Upper lobe of left lung (tissue), 6 donors: ENCODE results near the gene FDXACB1. TPM values are rescaled to one million over a fixed set of nuclear protein-coding genes. Genes with fewer than 3 reads are reported as not detected.
A peak's percentile ranks its signal among the peaks of the same experiment; 100 is the strongest.

Experiments
- ATAC-seq, 2 donors: fragments of 200-7000 bp; cut with Tn5 transposase; one replicate each; pipeline ENCODE4 v1.9.1; 2022; ENCODE audit warnings: mild to moderate bottlenecking in 2 of 2, moderate library complexity in 2 of 2; ENCODE audit not compliant: low FRiP score in 2 of 2
- DNase-seq, 2 donors: peaks; one replicate each; pipeline ENCODE4 v3.0.0-alpha.2; 2019 to 2020
- H3K27ac ChIP-seq, 4 donors: fragments of 200-600 bp; sonication (generic); one replicate each; pipeline ENCODE4 v1.5.1; 2016 to 2019
- H3K27me3 ChIP-seq, 4 donors: fragments of 200-600 bp; sonication (generic); one replicate each; pipeline ENCODE4 v1.5.1; 2017 to 2019
- H3K36me3 ChIP-seq, 4 donors: fragments of 200-600 bp; sonication (generic); one replicate each; pipeline ENCODE4 v1.5.1; 2016 to 2019
- H3K4me1 ChIP-seq, 4 donors: fragments of 200-600 bp; sonication (generic); one replicate each; pipeline ENCODE4 v1.5.1; 2018 to 2019
- H3K4me3 ChIP-seq, 4 donors: fragments of 200-600 bp; sonication (generic); one replicate each; pipeline ENCODE4 v1.5.1; 2017 to 2019; ENCODE audit warnings: mild to moderate bottlenecking in 2 of 4, moderate library complexity in 1 of 4
- H3K9me3 ChIP-seq, 4 donors: fragments of 200-600 bp; sonication (generic); one replicate each; pipeline ENCODE4 v1.5.1; 2018 to 2019
- CTCF ChIP-seq, 6 experiments: fragments of 450-650 bp in 4 of 6; fragments of 200-600 bp in 2 of 6; sonication (generic) in 2 of 6; IDR thresholded peaks; one replicate each; pipeline ENCODE4 v1.5.1; 2016 to 2019; ENCODE audit warnings: antibody characterized with exemption in 6 of 6
- EP300 ChIP-seq, 4 donors: sonication (generic); formaldehyde crosslinking; IDR thresholded peaks; one replicate each; pipeline ENCODE4 v1.5.1; 2017; ENCODE audit warnings: antibody characterized with exemption in 4 of 4, control low read depth in 2 of 4
- POLR2A ChIP-seq, 4 donors: fragments of 450-650 bp; IDR thresholded peaks; one replicate each; pipeline ENCODE4 v1.5.1; 2016 to 2017; ENCODE audit warnings: antibody characterized with exemption in 4 of 4, mild to moderate bottlenecking in 2 of 4
- POLR2AphosphoS5 ChIP-seq, 2 donors: sonication (generic); formaldehyde crosslinking; IDR thresholded peaks; one replicate each; pipeline ENCODE4 v1.5.1; 2017; ENCODE audit warnings: antibody characterized with exemption in 2 of 2
- WGBS, 2 donors: methylation state at CpG; one replicate each; pipeline ENCODE4 v1.1.5; 2017 to 2018; 5-methylcytosine and 5-hydroxymethylcytosine counted together
- total RNA-seq, 6 donors: library from RNA; depleted of rRNA in 4 of 6; stranded (reverse); fragments of >200 nt in 4 of 6; gene quantifications; one replicate each; pipeline versions ENCODE4 v1.1.0 to v1.2.1, GENCODE V29; 2016 to 2021
- donor health status: DM: no; HTN: no; CAD: no; lungs with moderate emphysema.
- donor health status: DM: no; HTN: yes; CAD: no; lungs with severe emphysema.

Gene FDXACB1
- total RNA-seq, 6 donors from 2014 or later = 0.44 to 5.2 (median 2.6) TPM

GRCh38 chr11:111849631-111850030 is 29.3 kb downstream of the FDXACB1 start:
- Histone ChIP-seq H3K36me3 (peaks cover 6 to 76% (median 19%) of the 10 kb centered on the region in 4 donors), H3K4me1 (no peaks in the 10 kb centered on the region), H3K9me3 (no peaks in the 10 kb centered on the region), H3K27me3 (no peaks in the 10 kb centered on the region), H3K27ac (no peak overlapping the region), H3K4me3 (no peak overlapping the region)
- WGBS, 2 donors = 94 to 97% methylated on average over 3 of the region's 3 CpGs
- TF ChIP-seq CTCF (IDR thresholded peaks at IDR 0.05) (no peak), POLR2A (IDR thresholded peaks at IDR 0.05) (no peak), EP300 (IDR thresholded peaks at IDR 0.05) (no peak), POLR2AphosphoS5 (IDR thresholded peaks at IDR 0.05) (no peak)
- ATAC-seq = no peak
- no peak for DNase-seq

GRCh38 chr11:111846636-111847035 is 32.3 kb downstream of the FDXACB1 start:
- DNase-seq = no peak
- Histone ChIP-seq H3K36me3 (peaks cover 3 to 66% (median 11%) of the 10 kb centered on the region in 4 donors), H3K4me3 (no peak overlapping the region), H3K27ac (peak overlapping the region in 1 of 4 donors; percentile 44), H3K4me1 (peaks cover 0 to 5% (median 2%) of the 10 kb centered on the region in 4 donors), H3K27me3 (no peaks in the 10 kb centered on the region), H3K9me3 (no peaks in the 10 kb centered on the region)
- WGBS, 2 donors = 52 to 59% methylated on average over 1 of the region's 1 CpG
- TF ChIP-seq POLR2AphosphoS5 (IDR thresholded peaks at IDR 0.05) (no peak), CTCF (IDR thresholded peaks at IDR 0.05) (no peak), EP300 (IDR thresholded peaks at IDR 0.05) (no peak), POLR2A (IDR thresholded peaks at IDR 0.05) (no peak)
- ATAC-seq = peak in 1 of 2 donors; percentile 63

- peak overlapping the region in 3 of 4 donors; percentile 36 to 44 (median 44) for H3K27ac ChIP-seq
- ATAC-seq (no peak), DNase-seq (no peak)
- TF ChIP-seq POLR2AphosphoS5 (IDR thresholded peaks at IDR 0.05) = no peak
- no peak for TF ChIP-seq POLR2A (IDR thresholded peaks at IDR 0.05)
- no peaks in the 10 kb centered on the region for H3K27me3 ChIP-seq
- H3K36me3 ChIP-seq = peaks cover 3 to 62% (median 11%) of the 10 kb centered on the region in 4 donors
- no peaks in the 10 kb centered on the region for H3K9me3 ChIP-seq
- no peak overlapping the region for H3K4me3 ChIP-seq
- 76 to 83% methylated on average over 2 of the region's 2 CpGs for WGBS, 2 donors
- peaks cover 2 to 9% (median 3%) of the 10 kb centered on the region in 4 donors for H3K4me1 ChIP-seq
Measured at GRCh38 chr11:111846063-111846462, 32.9 kb downstream of the FDXACB1 start.

GRCh38 chr11:111845276-111846028 is 33.5 kb downstream of the FDXACB1 start:
- peak overlapping the region in 2 of 4 donors; percentile 44 for H3K27ac ChIP-seq
- H3K27me3 ChIP-seq = no peaks in the 10 kb centered on the region
- H3K36me3 ChIP-seq = peaks cover 3 to 59% (median 8%) of the 10 kb centered on the region in 4 donors
- DNase-seq (peak in 1 of 2 donors; percentile 43), ATAC-seq (peak in 1 of 2 donors; percentile 34)
- H3K9me3 ChIP-seq = no peaks in the 10 kb centered on the region
- TF ChIP-seq CTCF (IDR thresholded peaks at IDR 0.05) (no peak), EP300 (IDR thresholded peaks at IDR 0.05) (peak in 1 of 4 donors; percentile 25)
- H3K4me3 ChIP-seq = no peak overlapping the region
- H3K4me1 ChIP-seq = peaks cover 3 to 10% (median 5%) of the 10 kb centered on the region in 4 donors
- 69 to 76% methylated on average over 7 of the region's 7 CpGs for WGBS, 2 donors

- Histone ChIP-seq H3K4me1 (peaks cover 3 to 12% (median 6%) of the 10 kb centered on the region in 4 donors), H3K27ac (peak overlapping the region in 1 of 4 donors; percentile 46), H3K4me3 (no peak overlapping the region), H3K36me3 (peaks cover 0 to 44% (median 7%) of the 10 kb centered on the region in 4 donors), H3K9me3 (no peaks in the 10 kb centered on the region), H3K27me3 (no peaks in the 10 kb centered on the region)
- TF ChIP-seq EP300 (IDR thresholded peaks at IDR 0.05) (no peak), POLR2AphosphoS5 (IDR thresholded peaks at IDR 0.05) (no peak), POLR2A (IDR thresholded peaks at IDR 0.05) (no peak), CTCF (IDR thresholded peaks at IDR 0.05) (no peak)
- ATAC-seq = no peak
- WGBS, 2 donors = 81 to 83% methylated on average over 5 of the region's 5 CpGs
- DNase-seq = no peak
Measured at GRCh38 chr11:111843661-111844060, 35.3 kb downstream of the FDXACB1 start.
